Right renal cortex interstitium (tissue), 3 donors: ENCODE data around the gene UXT. TPM values are rescaled to one million over a fixed set of nuclear protein-coding genes. Genes with fewer than 3 reads are reported as not detected.

Source experiments
- DNase-seq, 3 donors: peaks; one replicate each; pipeline ENCODE4 v3.0.0-alpha.2; 2013; ENCODE audit warnings: low read depth in 3 of 3, low spot score in 2 of 3
- polyA plus RNA-seq, 3 donors: library from polyadenylated mRNA; unstranded; fragments of 120-200 nt; gene quantifications; one replicate each; pipeline ENCODE4 v1.2.1, GENCODE V29; 2013; ENCODE audit not compliant: insufficient read length in 3 of 3

The UXT gene
- polyA plus RNA-seq, 3 donors, result 115 to 118 (median 116) TPM

DNA sequence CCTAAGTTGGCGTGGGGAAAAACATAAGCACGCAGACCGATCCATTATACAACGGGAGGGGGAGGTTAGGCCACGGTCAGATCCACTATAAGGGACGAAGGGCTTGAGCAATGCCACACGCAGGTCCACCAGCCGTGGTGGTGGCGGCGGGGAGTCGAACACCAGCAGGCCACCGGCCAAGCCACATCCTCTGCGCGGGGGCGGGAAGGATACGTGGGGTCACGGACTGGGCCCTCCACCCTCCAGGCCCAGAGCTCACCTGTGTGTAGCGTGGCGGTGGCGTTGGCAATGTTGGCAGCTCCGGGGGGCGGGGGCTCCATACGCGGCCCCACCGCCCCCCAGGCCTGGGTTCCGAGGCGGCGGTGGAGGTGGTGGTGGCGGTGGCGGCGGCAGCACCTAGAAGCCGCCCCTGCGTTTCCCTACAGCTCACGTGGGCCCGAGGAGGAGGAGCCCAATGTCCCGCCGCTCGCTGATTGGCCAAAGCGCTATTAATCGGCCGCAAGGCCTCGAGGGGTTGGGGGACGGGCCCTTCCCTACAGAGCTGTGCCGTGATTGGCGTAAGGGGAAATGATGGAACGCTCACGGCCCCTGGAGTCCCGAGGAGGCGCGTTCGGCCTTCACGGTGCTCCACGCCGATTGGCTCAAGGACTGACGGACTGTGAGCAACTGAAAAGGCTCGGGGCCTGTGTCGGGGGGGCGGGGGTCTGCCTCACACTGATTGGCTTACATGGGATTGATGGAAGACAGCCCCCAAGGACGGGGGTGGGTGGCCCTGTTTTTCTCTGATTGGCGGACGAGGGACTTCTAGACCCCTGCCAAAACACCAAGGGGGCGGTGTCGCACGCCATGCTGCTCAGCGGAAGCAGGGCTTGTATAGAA, 8.6 kb downstream of the UXT start, which contains the start of gene ELK1:
Gene ELK1, minus strand, starts transcription at position 400 of the 879 bp plus-strand sequence. CDS start 9,122 bp downstream, outside the sequence.
- peak; percentile 76 to 91 (median 85) for DNase-seq

DNA sequence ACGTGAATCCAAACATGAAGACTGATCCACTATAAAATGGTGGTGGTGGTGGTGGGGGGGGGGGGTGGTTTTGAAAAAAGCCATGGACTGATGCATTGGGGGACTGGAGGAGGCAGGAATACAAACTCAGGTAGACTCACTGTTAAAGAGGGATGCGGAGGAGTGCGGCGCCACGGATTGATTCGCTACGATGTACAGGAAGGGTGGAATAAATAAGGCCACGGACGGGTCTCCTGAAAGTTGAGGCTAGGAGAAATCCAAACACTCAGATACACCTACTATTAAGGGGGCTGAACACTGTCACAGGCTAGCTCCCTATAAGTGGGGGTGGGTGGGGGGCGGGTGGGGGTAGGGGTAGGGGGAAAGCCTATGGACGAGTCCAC, 9.2 kb downstream of the UXT start:
- DNase-seq, result no peak

DNA sequence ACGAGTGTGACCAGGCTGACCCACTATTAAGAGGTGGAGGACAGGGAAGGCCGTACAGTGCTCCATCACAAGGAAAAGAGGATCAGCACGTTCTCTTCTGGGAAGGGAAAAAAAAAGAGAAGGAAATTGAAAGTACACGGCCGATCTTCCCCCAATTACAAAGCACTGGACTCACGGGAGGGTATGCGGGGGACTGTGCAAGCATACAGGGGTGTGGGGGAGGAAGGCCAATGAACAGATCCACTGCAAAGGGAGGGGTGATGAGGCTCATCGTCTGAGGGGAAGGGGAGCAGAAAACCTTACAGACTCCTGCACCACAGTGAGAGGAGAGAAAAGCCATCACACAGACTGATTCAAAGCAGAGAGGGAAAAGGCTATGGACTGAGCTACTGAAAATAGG, 9.7 kb downstream of the UXT start:
- DNase-seq, result no peak

DNA sequence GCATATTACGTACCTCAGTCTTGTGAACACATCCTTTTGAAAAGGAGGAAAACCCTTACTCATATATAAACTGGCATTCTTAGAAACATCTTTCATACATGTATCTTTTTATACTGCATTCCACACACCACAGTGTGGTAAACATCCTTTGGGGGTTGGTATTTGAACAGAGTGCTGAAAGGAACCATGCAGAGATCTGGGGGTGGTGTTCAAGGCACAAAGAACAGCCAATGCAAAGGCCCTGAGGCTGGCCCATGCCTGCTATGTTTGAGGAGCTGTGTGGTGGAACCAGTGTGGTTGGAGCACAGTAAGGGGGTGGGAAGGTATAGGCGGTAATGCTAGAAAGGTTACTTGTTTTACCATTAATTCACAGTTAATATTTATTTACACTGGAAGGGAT, 10.6 kb downstream of the UXT start:
- DNase-seq, result no peak

DNA sequence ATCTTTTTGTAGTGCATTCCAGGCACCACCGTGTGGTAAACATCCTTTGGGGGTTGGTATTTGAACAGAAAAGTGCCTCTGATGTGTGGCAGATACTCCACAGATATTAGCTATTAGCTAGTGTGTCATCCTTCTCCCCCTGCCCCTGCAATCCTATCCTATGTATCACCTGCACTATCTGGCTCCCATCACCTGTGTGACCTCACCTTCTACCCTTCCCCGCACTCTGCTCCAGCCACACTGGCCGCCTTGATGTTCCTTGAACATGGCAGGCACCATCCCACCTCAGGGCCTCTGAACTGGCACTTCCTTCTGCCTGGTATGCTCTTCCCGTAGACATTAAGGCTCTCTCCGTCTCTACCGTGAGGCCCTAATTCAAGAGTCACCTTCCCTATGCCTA, 12.3 kb downstream of the UXT start:
- no peak for DNase-seq

DNA sequence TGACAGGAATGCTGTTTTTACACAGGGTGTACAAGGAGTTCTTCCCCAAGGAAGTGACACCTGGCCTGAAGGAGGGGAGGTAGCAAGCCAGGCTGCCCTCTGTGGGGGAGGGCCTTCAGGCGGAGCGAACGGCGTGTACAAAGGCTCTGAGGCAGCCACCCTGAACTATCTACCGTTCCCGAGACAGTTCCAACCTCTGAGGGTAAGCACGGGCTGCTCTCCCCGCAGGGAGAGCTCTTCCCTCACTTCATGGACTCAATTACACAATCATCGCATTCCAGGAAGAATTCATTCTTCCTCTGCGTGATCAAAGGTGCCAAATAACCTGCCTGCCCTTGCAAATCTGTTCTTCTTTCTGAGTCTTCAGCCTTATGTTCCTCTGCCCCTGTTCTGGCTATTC, 13.4 kb downstream of the UXT start:
- DNase-seq, result no peak

DNA sequence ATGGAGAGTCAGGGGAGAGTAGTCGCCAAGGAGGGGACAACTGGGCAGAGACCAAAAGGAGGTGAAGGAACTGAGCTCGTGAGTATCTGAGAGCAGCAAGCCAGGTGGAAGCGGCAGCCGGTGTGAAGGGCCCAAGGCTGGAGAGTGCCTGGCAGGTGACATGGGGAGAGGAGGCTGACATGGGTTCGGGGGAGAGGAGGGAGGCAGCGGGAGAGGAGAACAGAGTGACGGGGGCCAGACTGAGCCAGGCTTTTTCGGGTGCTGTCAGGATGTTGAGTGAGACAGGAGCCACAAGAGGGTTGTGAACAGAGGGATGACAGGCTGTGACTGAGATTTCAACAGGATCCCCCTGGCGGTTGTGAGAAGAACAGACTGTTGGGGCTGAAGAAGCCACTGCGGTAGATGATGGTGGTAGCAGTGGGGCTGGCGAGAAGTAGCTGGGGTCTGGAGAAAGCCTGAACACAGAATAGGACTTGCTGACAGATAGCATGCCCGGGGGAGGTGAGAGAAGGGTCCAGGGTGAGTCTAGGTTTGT, 14.4 kb downstream of the UXT start:
- DNase-seq, result no peak

DNA sequence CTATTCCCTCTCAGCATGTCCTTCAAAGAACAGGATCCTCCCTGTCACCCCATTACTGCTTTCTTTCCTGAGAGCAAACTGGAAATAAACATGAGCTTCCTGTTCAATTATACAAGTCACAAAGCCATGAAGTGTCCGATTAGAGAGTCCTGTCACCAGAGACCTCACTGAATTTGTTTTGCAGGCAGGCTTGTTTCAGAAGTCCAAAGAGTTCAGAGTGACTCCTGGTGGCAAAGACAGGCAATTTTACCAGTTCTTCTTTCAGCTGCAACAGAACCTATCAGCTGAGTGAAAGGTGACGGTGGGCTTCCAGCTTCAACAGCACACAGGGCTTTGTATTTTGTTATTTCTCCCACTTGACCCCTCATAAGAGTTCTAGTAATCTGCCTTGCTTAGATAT, 15.1 kb downstream of the UXT start:
- no peak for DNase-seq

DNA sequence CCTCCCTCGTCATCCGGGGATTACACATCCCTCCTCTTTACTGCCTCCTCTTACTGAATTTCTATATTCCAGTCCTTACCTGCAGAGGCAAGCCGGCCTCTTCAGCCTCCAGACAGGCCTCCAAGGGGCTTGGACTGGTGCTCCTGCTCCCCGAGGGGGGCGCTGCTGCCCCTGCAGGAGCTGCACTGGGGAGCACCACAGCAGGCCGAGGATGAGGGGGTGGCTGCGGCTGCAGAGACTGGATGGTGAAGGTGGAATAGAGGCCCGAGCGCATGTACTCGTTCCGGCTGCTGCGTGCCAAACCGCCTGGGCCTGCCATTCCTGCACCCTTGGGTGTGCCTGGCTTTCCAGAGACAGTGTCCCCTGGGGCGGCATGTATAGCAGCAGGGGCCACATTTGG, 20.2 kb downstream of the UXT start:
- DNase-seq, result no peak

DNA sequence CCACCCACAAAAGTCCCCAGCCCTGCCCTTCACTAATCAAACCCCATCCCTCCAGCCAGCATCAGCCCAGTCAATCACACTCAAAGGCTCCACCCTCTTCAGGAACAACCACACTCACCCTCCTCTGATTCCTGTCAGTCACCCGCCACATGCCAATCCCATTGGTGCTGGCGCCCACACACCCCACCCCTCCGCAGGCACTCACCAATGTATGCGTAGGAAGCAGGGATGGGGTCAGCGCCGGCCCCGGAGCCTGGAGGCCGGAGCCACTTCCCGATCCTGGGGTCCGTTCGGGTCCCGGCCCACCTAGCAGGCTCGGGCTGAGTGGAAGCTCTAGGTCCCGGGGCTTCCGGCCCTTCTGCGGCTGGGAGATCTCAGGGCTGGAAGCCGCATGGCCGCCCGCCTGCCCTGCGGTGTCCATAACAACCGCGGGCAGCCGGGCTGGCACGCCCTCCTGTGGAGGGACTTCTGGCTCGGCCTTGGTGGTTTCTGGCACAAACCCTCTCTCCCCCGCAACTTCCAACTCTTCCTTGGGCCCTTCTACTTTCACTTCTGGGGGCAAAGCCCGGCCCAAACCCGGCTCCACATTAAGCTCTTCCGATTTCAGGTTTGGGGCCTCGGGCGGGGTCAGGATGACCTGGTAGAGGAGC, 21.3 kb downstream of the UXT start:
- DNase-seq, result no peak

DNA sequence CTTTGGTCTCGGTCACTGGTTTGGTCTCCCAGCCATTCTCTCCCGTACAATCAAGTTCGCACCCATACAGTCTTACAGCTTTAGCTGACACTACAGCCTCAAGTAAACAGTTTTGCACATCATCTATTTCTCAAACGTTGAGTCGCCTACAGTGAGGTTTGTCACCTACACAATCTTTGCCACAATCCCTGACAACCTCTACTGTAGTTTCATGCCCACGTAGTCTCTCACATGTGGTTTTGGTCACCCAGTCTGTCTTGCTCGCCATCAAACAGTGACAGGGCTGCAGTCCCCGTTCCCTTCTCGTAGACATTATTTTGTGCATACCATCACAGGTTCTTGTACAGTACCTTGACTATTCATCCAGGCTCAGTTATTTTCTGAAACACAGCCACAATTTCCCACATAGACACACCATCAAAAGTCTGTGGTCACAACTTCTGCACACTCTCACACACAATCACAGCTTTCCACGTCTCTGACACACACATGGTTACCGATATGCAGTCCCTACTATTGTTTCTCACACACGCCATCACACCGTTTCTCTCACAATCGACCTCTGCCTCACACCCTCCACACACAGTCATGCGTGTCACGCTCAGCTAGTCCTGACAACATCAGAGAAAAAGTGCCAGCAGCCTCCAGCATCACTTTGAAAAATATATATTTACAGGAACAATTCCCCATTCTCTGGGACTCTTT, 24.0 kb downstream of the UXT start:
- DNase-seq, result no peak

DNA sequence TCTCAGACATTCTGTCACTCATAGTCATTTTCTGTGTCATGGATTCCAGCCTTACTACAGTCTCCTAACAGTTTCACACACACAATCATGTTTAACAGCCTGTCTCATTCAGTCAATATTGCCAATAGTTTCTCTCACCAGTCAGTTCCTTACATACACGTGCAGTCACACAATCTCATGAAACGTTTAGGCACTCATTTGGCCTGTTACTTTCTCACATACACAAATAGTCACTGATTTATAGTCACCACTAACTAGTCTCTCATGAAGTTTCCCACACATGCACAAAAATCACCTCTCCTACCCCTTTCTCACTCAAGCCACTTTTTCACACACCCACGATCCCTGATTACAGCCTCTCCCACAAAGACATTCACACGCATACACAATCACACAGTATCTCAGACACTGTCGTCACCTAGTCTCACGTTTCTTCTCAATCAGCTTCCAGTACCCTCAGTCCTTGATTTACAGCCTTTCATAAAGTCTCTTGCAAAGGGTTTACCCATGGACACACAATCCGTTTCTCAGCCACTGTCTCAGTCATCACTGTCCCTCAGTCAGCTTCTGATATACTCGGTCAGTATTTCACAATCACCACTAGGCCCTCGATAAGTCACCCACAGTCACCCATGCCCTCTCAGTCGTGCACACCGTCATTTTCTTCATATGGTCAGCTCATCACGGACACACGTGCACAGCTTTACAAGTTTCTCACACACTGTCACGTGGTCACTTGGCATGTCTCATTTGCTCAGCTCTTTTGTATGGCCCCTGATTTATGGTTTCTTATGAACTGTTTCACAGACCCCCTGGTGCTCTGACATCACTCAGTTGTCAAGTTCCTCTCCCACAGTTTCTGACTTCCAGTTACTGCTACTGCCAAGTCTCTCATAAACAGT, 25.0 kb downstream of the UXT start:
- no peak for DNase-seq

DNA sequence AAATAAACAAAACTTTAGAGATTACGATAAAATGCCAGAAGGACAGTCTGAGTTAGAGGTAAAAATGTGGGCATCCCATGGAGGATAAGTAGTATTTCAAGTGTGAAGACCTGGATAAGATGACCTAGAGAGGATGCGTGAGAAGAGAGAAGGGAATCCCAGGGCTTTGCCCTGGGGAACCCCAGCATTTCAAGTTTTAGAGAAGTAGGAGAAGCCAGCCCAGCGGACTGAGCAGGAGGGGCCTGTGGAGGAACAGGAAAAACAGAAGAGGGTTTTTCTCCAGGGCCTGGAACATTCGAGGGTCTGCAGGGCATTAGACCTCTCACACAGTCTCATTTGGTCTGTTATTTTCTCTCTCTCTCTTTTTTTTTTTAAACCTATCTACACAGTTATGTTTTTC, 26.3 kb downstream of the UXT start:
- no peak for DNase-seq

DNA sequence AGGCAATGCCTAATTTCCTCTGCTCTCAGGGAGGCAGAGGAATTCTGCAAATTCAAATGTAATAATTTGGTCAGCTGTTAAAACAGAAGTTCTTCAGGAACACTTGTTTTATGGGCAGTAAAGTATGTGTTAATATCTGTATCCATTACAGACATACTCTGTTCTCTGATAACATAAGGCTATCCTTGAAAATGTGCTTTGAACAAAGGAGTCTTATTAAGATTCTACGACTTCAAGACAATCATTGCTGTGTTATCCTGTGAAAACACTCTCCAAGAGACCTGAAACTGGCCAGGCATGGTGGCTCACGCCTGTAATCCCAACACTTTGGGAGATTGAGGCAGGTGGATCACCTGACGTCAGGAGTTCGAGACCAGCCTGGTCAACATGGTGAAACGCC, 27.3 kb downstream of the UXT start:
- no peak for DNase-seq

DNA sequence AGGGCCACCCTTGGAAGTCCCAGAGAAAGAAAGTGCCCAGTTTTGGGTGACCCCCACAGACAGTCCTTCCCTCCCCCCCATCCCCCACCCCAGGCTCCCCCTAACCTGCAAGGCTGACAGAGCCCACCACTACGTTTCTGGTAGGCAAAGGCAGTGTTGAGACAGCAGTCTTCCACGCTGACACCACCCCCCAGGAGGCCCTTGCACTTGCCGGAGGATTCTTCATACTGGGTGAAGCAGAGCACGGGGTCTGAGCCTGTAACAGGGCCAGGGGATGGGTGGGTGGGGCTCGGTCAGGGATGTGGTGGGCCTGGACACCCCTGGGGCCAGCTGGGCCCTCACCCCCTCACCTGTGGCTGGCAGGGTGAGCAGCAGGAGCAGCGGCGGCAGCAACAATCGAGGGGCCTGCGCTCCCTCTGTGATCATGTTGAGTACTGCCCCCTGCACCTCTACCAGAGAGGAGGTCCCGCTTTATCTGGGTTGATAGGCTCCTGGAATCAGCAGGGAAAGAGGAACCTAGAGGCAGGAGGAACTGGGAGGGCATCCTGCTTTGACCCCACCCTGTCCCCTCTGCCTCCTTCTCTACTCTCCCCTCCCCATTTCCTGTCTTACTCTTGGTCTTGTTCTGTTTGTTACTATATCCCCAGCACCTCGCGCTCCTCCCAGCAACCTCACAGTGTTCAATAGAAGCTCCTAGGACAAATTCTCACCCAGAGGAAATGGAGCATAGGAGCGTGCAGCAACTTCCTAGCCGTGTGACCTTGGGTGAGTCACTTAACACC, 29.4 kb downstream of the UXT start, which contains the start of gene CFP:
Gene CFP, minus strand, starts transcription at position 512 of the 782 bp plus-strand sequence. Its CDS starts 86 bp downstream, at position 426.
- no peak for DNase-seq

DNA sequence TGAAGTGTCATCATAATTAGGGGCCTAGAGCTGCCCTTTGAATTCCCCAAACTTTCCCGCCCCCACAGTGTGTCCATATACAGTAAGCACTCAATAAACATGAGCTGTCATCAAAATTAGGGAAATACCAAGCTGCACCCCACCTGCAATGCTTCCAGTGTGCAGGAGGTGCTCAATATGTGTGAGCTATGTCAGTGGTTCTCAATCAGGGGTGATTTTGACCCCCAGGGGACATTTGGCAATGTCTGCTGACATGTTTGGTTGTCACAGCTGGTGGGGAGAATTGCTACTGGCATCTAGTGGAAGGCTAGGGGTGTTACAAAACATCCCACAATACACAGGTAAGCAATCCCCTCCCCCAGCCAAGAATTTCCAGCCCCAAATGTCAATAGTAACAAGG, 30.0 kb downstream of the UXT start:
- DNase-seq, result no peak

DNA sequence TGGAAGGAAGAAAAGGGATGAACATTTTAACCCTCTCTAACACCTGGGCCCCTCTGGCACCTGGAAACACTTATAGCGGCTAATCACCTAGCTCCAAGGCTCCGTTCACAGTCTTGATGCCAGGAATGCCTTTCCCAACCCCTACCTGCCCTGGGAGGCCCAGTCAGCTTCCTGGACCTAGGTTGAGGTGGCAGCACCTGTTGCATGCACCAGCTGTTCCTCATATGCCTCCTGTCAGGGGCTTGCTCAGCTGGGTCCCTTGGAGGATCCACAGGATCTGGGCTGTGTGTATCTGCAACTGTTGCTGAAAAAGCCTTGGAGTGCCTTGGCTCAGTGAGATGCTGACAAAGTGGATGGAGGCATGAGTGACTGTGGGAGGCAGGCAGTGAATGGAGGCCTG, 33.6 kb downstream of the UXT start:
- DNase-seq, result no peak

DNA sequence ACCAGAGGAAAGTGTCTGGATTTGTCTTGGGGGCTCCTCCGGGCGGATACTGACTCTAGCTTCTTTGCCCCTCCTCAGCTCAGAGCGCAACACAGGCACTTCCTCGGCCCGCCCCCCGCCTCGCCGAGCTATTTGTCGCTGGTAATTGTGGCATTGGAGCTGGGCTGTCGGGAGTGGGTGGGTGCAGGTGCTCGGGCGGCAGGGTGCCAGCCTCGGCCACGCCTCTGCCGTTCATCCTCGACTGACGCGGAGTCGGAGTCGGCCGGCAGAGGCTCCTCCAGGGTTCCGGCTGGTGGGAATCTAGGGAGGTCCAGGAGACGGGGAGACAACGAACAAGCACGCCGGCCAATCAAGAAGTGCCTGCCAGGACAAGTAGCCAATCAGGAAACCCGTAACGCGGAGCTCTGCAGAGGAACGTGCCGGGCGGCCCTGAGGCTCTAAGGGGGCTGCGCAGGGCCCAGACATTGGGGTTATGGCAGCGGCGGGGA, 35.4 kb downstream of the UXT start:
- peak in 2 of 3 donors; percentile 47 to 48 for DNase-seq

DNA sequence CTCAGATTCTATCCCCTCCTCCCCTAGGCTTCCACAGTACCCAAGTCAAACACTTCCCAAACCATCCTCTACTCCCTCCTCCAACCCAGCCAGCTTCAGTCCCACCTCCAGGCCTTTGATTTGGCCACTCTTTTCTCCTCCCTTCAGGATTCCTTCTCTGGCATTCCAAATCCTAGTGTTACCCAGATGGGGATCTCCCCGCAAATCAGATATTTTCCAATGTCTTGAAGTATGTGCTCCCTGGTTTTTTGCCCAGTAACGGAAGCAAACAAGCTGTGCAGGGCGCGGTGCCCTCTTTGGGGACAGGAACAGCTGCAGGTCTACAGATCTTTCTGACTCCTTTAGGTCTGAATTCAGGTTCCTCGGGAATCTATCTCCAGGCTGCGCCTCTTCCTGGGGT, 37.1 kb downstream of the UXT start:
- DNase-seq, result no peak
